GM12864 (cell line): ENCODE measurements around the gene NRCAM.

Experiments
- DNase-seq: peaks from one replicate; pipeline ENCODE4 v3.0.0-alpha.2; 2011; ENCODE audit warnings: low read depth
- H3K4me3 ChIP-seq: 2 replicates; pipeline ENCODE4 v1.5.1; 2011; ENCODE audit warnings: mild to moderate bottlenecking, low read depth, low read length, control low read depth
- CTCF ChIP-seq: IDR thresholded peaks from 2 replicates; pipeline ENCODE4 v1.5.1; 2011; ENCODE audit warnings: low read depth, mild to moderate bottlenecking, moderate library complexity, low read length, control low read depth, inconsistent platforms; ENCODE audit errors: missing control alignments

NRCAM gene

DNA sequence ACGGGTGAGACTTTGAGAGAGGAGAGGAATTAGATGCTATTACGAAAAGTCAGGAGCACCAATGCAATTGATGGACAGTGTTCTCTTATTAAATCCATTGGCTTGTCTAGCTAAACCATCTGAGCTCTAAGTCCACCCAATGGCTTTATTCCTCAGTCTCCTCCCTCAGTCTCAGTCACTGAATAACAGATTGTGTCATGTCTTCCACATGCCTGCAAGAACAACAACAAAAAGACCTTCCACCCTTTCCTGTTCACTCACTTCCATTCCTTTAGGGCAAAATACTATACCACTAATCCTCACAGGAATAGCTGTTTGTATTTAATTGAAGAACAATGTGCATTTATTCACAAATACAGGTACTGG lies 171.2 kb downstream of the NRCAM start:
- no peak for DNase-seq
- TF ChIP-seq CTCF: no peak
- H3K4me3 ChIP-seq: no peak overlapping the region

DNA sequence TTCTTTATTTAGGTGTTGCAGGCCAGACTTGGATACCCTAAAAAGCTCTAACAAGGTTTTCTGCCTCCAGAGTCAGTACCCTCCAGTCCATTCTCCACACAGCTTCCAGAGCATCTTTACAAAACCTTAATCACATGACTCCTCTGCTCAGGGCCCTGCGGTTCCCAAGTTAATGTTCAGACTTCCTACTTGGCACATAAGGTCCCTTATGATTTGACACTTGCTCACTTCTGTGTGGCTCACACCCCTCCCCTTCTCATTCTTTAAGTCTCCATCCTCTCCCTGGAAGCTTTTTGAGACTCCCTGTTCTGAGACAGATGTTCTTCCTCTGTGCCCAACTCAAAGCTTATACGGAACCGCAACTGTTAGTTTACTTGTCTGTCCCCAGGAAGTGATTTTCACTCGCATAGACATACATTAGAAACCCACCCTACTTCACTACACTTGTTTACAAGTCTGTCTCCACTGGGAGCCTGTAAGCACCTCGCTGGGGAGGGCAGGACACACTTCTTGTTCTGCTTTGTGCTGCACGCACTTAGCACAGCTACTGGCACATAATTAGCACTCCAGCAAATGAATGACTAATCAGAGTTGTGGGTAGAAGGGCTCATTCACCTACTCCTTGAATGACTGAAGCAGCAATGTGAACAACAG lies 171.8 kb downstream of the NRCAM start:
- TF ChIP-seq CTCF: no peak
- no peak overlapping the region for H3K4me3 ChIP-seq
- DNase-seq: no peak

GRCh38 chr7:108283252-108283651 lies 173.0 kb downstream of the NRCAM start:
- no peak overlapping the region for H3K4me3 ChIP-seq
- no peak for DNase-seq
- TF ChIP-seq CTCF: no peak

GRCh38 chr7:108282427-108282996 lies 173.7 kb downstream of the NRCAM start:
- TF ChIP-seq CTCF: no peak
- DNase-seq: no peak
- no peak overlapping the region for H3K4me3 ChIP-seq

DNA sequence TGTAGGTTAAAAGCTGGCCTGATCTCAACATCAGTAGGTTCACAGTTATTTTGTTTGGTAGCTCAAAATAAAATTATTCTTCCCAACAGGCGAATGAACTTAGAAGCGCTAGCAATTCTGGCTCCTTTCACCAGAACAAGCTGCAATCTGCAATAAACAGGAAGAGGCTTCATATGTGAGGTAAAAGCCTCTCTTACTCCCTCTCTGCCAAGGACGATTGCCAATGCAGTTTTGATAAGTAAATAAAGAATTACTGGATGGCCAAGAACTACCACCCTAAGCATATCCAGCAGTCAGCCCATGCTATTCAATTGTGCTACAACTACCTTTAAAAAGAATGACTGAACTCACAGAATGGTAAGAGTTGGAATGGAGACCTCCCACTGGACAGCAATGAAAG lies 176.1 kb downstream of the NRCAM start:
- no peak for DNase-seq
- H3K4me3 ChIP-seq: no peak overlapping the region
- TF ChIP-seq CTCF: no peak

- no peak for DNase-seq
Observed at GRCh38 chr7:108278776-108279175, 177.5 kb downstream of the NRCAM start.

More at GRCh38 chr7:108278776-108279175, 177.5 kb downstream of the NRCAM start:
- TF ChIP-seq CTCF: no peak
- no peak overlapping the region for H3K4me3 ChIP-seq
